ENCODE results near the gene LURAP1L.

Gene LURAP1L

DNA sequence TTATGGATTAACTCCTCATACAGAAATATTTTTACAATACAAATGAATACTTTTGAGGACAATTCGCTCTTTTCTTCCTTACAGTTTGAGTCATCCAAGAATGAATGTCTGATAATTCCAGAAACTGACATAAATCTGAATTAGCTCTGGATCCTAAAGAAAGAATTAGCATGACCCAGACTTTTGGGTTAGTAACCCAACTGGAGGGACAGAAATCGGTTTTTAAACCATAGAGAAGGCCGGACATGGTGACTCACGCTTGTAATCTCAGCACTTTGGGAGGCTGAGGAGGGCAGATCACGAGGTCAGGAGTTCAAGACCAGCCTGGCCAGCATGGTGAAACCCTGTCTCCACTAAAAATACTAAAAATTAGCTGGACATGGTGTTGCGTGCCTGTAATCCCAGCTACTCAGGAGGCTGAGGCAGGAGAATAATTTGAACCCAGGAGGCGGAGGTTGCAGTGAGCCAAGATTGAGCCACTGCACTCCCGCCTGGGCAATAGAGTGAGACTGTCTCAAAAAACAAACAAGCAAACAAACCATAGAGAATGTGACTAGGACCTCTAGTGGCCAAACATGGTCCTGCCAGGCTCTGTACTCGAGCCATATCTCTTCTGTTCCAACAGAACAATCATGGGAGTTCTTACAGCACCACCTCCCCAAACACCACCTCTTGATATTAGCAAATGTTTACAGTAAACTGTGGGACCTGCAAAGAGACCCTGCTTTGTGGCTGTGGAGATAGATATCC lies 44.8 kb downstream of the LURAP1L start:
- Mint-ChIP-seq H3K27me3 (no peaks in the 10 kb centered on the region), H3K9me3 (peaks cover 11% of the 10 kb centered on the region), H3K27ac (ENCODE audit: low read depth) (no peak overlapping the region), H3K4me3 (no peak overlapping the region), H3K4me1 (no peaks in the 10 kb centered on the region), H3K36me3 (ENCODE audit: insufficient read depth) (no peaks in the 10 kb centered on the region)
- no peak for DNase-seq (ENCODE audit: low spot score in 2 of 2)
- no peak for ATAC-seq (replicated peaks; ENCODE audit: extremely low read depth, poor library complexity, severe bottlenecking)

- Mint-ChIP-seq H3K9me3 (peaks cover 5% of the 10 kb centered on the region), H3K27ac (ENCODE audit: low read depth) (no peak overlapping the region), H3K36me3 (ENCODE audit: insufficient read depth) (no peaks in the 10 kb centered on the region), H3K4me3 (no peak overlapping the region), H3K4me1 (no peaks in the 10 kb centered on the region), H3K27me3 (no peaks in the 10 kb centered on the region)
- no peak for DNase-seq (ENCODE audit: low spot score in 2 of 2)
- ATAC-seq (replicated peaks; ENCODE audit: extremely low read depth, poor library complexity, severe bottlenecking) = no peak
Measured at GRCh38 chr9:12822111-12822510, 47.3 kb downstream of the LURAP1L start.

GRCh38 chr9:12826924-12827565 lies 52.2 kb downstream of the LURAP1L start:
- no peaks in the 10 kb centered on the region for H3K36me3 Mint-ChIP-seq (ENCODE audit: insufficient read depth)
- H3K4me1 Mint-ChIP-seq = no peaks in the 10 kb centered on the region
- H3K9me3 Mint-ChIP-seq = peaks cover 12% of the 10 kb centered on the region
- H3K27ac Mint-ChIP-seq (ENCODE audit: low read depth) = no peak overlapping the region
- H3K27me3 Mint-ChIP-seq = no peaks in the 10 kb centered on the region
- H3K4me3 Mint-ChIP-seq = no peak overlapping the region
- DNase-seq (ENCODE audit: low spot score in 2 of 2) (no peak), ATAC-seq (replicated peaks; ENCODE audit: extremely low read depth, poor library complexity, severe bottlenecking) (no peak)

DNA sequence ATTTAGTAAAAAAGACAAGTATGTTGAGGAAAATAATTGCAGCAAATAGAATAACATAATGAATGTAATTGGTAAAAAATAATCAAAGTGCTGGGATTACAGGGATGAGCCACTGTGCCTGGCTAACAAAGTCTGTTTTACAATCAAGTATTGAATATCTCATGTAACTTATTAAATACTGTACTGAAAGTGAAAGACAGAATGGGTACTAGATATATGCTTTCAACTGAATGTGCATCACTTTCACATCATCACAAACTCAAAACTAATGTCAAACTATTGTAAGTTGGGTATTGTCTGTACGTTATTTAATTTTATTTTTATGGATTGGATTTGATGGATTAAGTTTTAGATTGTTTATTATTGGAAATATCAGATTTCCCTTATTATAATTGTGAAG lies 58.9 kb downstream of the LURAP1L start:
- Mint-ChIP-seq H3K27ac (ENCODE audit: low read depth) (no peak overlapping the region), H3K9me3 (peaks cover 30% of the 10 kb centered on the region), H3K36me3 (ENCODE audit: insufficient read depth) (no peaks in the 10 kb centered on the region), H3K27me3 (no peaks in the 10 kb centered on the region), H3K4me3 (no peak overlapping the region), H3K4me1 (no peaks in the 10 kb centered on the region)
- ATAC-seq (replicated peaks; ENCODE audit: extremely low read depth, poor library complexity, severe bottlenecking) (no peak), DNase-seq (ENCODE audit: low spot score in 2 of 2) (no peak)

- no peaks in the 10 kb centered on the region for H3K27me3 Mint-ChIP-seq
- no peaks in the 10 kb centered on the region for H3K36me3 Mint-ChIP-seq (ENCODE audit: insufficient read depth)
- H3K9me3 Mint-ChIP-seq = peaks cover 40% of the 10 kb centered on the region
- H3K4me3 Mint-ChIP-seq = no peak overlapping the region
- no peaks in the 10 kb centered on the region for H3K4me1 Mint-ChIP-seq
- DNase-seq (ENCODE audit: low spot score in 2 of 2) (no peak), ATAC-seq (replicated peaks; ENCODE audit: extremely low read depth, poor library complexity, severe bottlenecking) (no peak)
- no peak overlapping the region for H3K27ac Mint-ChIP-seq (ENCODE audit: low read depth)
Measured at GRCh38 chr9:12838546-12838945, 63.7 kb downstream of the LURAP1L start.

DNA sequence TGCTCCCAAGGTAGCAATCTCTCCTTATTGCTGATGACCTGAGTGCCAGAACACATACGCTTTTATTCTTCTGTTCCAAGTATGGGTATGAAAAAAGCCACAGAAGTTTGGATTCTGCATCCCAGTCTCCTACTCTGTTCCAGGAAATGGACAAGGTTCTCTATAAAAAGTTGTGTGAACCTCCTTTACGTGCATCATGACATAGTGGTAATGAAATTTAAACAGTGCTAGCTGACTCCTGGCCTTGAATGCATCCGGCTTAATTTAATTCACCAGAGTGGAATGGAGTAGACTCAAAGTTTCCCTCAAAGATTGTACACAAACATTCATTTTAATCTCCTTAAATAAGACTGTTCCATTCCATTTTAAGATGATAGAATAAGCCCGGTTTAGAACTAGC lies 68.9 kb downstream of the LURAP1L start:
- Mint-ChIP-seq H3K9me3 (peaks cover 40% of the 10 kb centered on the region), H3K36me3 (ENCODE audit: insufficient read depth) (peaks cover 2% of the 10 kb centered on the region), H3K4me3 (no peak overlapping the region), H3K27ac (ENCODE audit: low read depth) (no peak overlapping the region), H3K4me1 (no peaks in the 10 kb centered on the region), H3K27me3 (no peaks in the 10 kb centered on the region)
- no peak for ATAC-seq (replicated peaks; ENCODE audit: extremely low read depth, poor library complexity, severe bottlenecking)
- no peak for DNase-seq (ENCODE audit: low spot score in 2 of 2)

- no peak for ATAC-seq (replicated peaks; ENCODE audit: extremely low read depth, poor library complexity, severe bottlenecking)
Measured at GRCh38 chr9:12846035-12846434, 71.2 kb downstream of the LURAP1L start.

DNA sequence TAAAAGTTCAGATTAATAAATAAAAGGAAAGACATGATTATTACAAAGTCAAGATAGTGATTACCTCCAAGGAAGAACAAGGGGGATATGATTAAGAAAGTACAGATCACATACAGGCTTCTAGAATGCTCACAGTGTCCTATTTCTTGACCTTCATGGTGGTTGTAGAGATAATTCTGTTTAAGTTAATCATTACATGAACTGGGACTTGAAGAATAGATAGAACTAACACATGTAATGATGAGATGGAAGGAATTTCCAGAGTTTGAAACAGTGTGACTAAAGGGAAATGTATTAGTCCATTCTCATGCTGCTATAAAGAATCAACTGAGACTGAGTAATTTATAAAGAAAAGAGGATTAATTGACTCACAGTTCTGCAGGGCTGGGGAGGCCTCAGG lies 72.7 kb downstream of the LURAP1L start:
- H3K27ac Mint-ChIP-seq (ENCODE audit: low read depth) = no peak overlapping the region
- H3K9me3 Mint-ChIP-seq = peaks cover 29% of the 10 kb centered on the region
- no peak overlapping the region for H3K4me3 Mint-ChIP-seq
- H3K4me1 Mint-ChIP-seq = no peaks in the 10 kb centered on the region
- DNase-seq (ENCODE audit: low spot score in 2 of 2) (no peak), ATAC-seq (replicated peaks; ENCODE audit: extremely low read depth, poor library complexity, severe bottlenecking) (no peak)
- H3K27me3 Mint-ChIP-seq = no peaks in the 10 kb centered on the region
- peaks cover 2% of the 10 kb centered on the region for H3K36me3 Mint-ChIP-seq (ENCODE audit: insufficient read depth)

More at GRCh38 chr9:12846035-12846434, 71.2 kb downstream of the LURAP1L start:
- no peak overlapping the region for H3K27ac Mint-ChIP-seq (ENCODE audit: low read depth)
- no peak for DNase-seq (ENCODE audit: low spot score in 2 of 2)
- H3K36me3 Mint-ChIP-seq (ENCODE audit: insufficient read depth) = peaks cover 2% of the 10 kb centered on the region
- H3K4me3 Mint-ChIP-seq = no peak overlapping the region
- H3K4me1 Mint-ChIP-seq = no peaks in the 10 kb centered on the region
- peaks cover 32% of the 10 kb centered on the region for H3K9me3 Mint-ChIP-seq
- H3K27me3 Mint-ChIP-seq = no peaks in the 10 kb centered on the region

DNA sequence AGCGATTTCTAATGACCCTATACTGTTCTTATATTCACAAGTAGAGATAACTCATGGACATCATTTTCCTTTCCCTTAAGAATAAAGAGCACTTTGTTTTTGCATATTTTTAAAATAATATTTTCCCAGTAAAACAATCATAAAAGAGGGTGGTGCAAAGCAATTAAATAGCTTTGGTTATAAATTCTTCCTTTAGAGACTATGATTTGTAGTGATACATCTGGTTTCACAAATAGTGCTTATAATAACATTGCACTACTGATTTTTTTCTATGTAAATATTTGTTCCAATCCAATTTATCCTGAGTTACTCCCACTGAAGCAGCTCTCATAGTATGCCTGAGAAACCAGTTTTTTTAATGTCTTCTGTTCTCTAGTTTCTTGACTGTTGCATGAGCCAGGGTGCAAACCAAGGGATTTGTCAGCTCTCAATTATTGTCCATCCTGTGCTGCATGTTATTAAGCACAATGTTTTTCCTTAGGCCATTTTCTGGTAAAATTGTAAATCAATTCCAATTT lies 74.7 kb downstream of the LURAP1L start:
- ATAC-seq (replicated peaks; ENCODE audit: extremely low read depth, poor library complexity, severe bottlenecking) (no peak), DNase-seq (ENCODE audit: low spot score in 2 of 2) (no peak)
- Mint-ChIP-seq H3K27ac (ENCODE audit: low read depth) (no peak overlapping the region), H3K9me3 (peaks cover 22% of the 10 kb centered on the region), H3K27me3 (no peaks in the 10 kb centered on the region), H3K36me3 (ENCODE audit: insufficient read depth) (peaks cover 2% of the 10 kb centered on the region), H3K4me3 (no peak overlapping the region), H3K4me1 (no peaks in the 10 kb centered on the region)

DNA sequence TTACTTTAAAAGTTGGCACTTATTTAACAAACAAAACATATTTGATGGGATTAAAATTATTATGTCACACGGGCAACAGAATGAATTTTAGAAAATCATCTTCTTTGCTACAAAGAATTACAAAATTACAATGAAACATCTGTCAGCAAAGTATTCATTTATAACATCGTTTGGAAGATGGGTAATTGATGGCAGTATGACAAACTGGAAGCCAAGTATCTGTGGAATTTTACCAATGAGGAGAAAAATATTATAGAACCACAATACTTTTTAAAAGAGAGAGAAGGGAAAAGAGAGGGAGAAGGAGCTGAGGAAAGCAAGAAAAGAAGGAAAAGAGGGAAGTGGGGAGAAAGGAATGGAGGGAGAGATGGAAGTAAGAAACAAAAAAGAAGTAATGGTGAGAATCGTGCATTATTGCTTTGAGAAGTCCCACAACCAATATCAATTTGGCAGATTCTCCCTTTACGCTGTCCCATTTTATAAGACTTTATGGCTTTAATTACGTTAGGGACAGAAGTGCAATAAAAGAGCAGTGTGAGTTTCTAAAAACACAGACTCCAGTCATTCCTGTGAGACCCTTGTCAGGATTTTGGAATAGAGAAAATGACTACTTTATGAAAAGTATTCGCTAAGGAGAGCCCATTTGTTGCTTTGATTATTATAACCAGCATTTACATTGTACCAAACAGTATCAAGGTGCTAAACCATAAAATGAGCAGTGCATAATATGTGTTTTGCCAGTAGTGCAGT lies 76.7 kb downstream of the LURAP1L start:
- no peak for ATAC-seq (replicated peaks; ENCODE audit: extremely low read depth, poor library complexity, severe bottlenecking)
- no peaks in the 10 kb centered on the region for H3K4me1 Mint-ChIP-seq
- no peaks in the 10 kb centered on the region for H3K27me3 Mint-ChIP-seq
- H3K36me3 Mint-ChIP-seq (ENCODE audit: insufficient read depth) = no peaks in the 10 kb centered on the region
- peaks cover 24% of the 10 kb centered on the region for H3K9me3 Mint-ChIP-seq
- H3K27ac Mint-ChIP-seq (ENCODE audit: low read depth) = no peak overlapping the region
- no peak overlapping the region for H3K4me3 Mint-ChIP-seq
- DNase-seq (ENCODE audit: low spot score in 2 of 2) = no peak

DNA sequence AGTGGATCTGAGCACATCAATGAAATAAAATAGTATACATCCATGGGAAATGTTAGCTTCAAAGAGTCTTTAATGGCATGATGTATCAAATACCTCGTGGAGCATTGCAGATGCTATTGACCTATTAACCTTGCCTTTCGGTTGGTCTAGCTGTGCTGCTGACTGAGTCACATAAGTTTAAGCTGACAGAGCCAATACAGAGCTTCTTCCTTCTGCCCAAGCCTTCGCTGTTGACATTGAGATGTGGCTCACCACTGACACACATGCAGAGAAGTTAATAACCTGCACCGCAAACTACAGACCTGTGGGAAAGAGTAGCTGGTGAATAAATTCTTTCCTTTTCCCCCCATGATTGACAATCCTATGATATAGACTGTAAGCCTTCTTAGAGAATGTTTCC lies 78.2 kb downstream of the LURAP1L start:
- no peaks in the 10 kb centered on the region for H3K27me3 Mint-ChIP-seq
- DNase-seq (ENCODE audit: low spot score in 2 of 2) (no peak), ATAC-seq (replicated peaks; ENCODE audit: extremely low read depth, poor library complexity, severe bottlenecking) (no peak)
- H3K27ac Mint-ChIP-seq (ENCODE audit: low read depth) = no peak overlapping the region
- peaks cover 17% of the 10 kb centered on the region for H3K9me3 Mint-ChIP-seq
- H3K4me1 Mint-ChIP-seq = no peaks in the 10 kb centered on the region
- H3K36me3 Mint-ChIP-seq (ENCODE audit: insufficient read depth) = no peaks in the 10 kb centered on the region
- H3K4me3 Mint-ChIP-seq = no peak overlapping the region

DNA sequence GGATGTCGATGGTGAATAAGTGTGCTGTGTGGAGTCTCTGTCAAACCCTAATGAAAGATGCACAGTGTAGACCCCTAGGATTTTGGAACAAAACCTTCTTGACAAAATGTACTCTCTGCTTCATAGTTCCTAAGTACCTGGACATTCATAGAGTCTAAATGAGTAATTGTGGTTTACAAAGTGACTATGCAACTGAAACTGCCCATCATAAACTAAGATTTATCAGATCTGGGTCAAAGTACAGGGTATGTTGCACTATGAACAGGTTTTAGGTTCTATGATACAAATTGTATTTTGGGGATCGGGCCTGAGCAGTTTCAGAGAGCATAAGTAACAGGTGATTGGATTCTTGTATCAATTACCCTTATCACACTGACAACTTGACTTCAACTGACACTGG lies 79.4 kb downstream of the LURAP1L start:
- Mint-ChIP-seq H3K9me3 (peaks cover 15% of the 10 kb centered on the region), H3K27me3 (no peaks in the 10 kb centered on the region), H3K4me1 (no peaks in the 10 kb centered on the region), H3K36me3 (ENCODE audit: insufficient read depth) (no peaks in the 10 kb centered on the region), H3K4me3 (no peak overlapping the region), H3K27ac (ENCODE audit: low read depth) (no peak overlapping the region)
- DNase-seq (ENCODE audit: low spot score in 2 of 2) (no peak), ATAC-seq (replicated peaks; ENCODE audit: extremely low read depth, poor library complexity, severe bottlenecking) (no peak)
